SH-SY5Y (cell line): Measurements from ENCODE around the gene GNG4.

Experiments
- GATA2 ChIP-seq: IDR thresholded peaks from 2 replicates; pipeline ENCODE4 v1.6.1; 2011; ENCODE audit warnings: mild to moderate bottlenecking, low read depth, low read length
- GATA3 ChIP-seq: IDR thresholded peaks from 2 replicates; pipeline ENCODE4 v1.6.1; 2011; ENCODE audit warnings: low read depth, mild to moderate bottlenecking, low read length, moderate library complexity

DNA sequence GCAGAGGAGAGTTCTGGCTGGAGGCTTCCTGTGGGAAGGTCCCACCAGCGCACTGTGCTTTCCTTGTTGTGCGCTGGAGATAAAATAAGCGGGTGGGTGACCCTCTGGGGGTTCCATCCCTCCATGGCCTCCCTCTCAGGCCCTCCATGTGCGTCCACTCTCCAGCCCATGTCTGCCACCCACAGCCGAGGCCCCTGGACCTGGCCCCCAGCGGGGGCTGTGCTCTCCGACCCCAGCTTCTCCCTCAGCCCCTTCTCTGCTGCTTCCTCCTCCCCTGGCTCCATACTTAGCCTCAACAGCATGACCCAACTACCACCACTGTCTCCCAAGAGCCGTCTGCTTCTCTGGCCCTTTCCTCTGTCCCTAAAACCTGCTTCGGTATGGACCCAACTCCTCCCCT lies 61.4 kb downstream of the GNG4 start:
- TF ChIP-seq GATA3 = no peak
- no peak for TF ChIP-seq GATA2
